ENCODE results near the gene UGT2A1.

UGT2A1 gene

GRCh38 chr4:69591364-69591763, 61.7 kb downstream of the UGT2A1 start:
- DNase-seq (ENCODE audit: low read depth in 4 of 4, low spot score in 1 of 4), result no peak

GRCh38 chr4:69589884-69590283, 63.2 kb downstream of the UGT2A1 start:
- DNase-seq (ENCODE audit: low read depth in 4 of 4, low spot score in 1 of 4), result no peak

- DNase-seq (ENCODE audit: low read depth in 4 of 4, low spot score in 1 of 4), result no peak
These were observed 68.9 kb downstream of the UGT2A1 start for GRCh38 chr4:69584135-69584534.

- no peak for DNase-seq (ENCODE audit: low read depth in 4 of 4, low spot score in 1 of 4)
These were observed 69.5 kb downstream of the UGT2A1 start for GRCh38 chr4:69583543-69583942.

GRCh38 chr4:69577245-69577644, 75.8 kb downstream of the UGT2A1 start:
- no peak for DNase-seq (ENCODE audit: low read depth in 4 of 4, low spot score in 1 of 4)

- no peak for DNase-seq (ENCODE audit: low read depth in 4 of 4, low spot score in 1 of 4)
These were observed 76.7 kb downstream of the UGT2A1 start for GRCh38 chr4:69576251-69576877.

GRCh38 chr4:69568787-69569186, 84.3 kb downstream of the UGT2A1 start:
- no peak for DNase-seq (ENCODE audit: low read depth in 4 of 4, low spot score in 1 of 4)

- DNase-seq (ENCODE audit: low read depth in 4 of 4, low spot score in 1 of 4), result no peak
These were observed 89.6 kb downstream of the UGT2A1 start for GRCh38 chr4:69563424-69563823.

GRCh38 chr4:69549651-69550050, 103.4 kb downstream of the UGT2A1 start:
- no peak for DNase-seq (ENCODE audit: low read depth in 4 of 4, low spot score in 1 of 4)

GRCh38 chr4:69546134-69546765, 106.8 kb downstream of the UGT2A1 start:
- no peak for DNase-seq (ENCODE audit: low read depth in 4 of 4, low spot score in 1 of 4)

Data from stimulated activated CD4-positive, alpha-beta T cell treated with anti-CD3 and anti-CD28 coated beads, Interleukin-1b, Interleukin-23, amount 100 ng/mL, for 24 hours (primary cell).